GM18499 (cell line): Measurements from ENCODE around the gene IGFBP5.

Experiments used
- ATAC-seq: cut with Tn5 transposase; IDR thresholded peaks from one replicate; pipeline ENCODE4 v1.9.1; 2021; ENCODE audit warnings: moderate number of reproducible peaks; ENCODE audit not compliant: insufficient read depth, unreplicated experiment

The IGFBP5 gene

GRCh38 chr2:216670266-216671080, 24.9 kb downstream of the IGFBP5 start:
- no peak for ATAC-seq

GRCh38 chr2:216666461-216667233, 28.7 kb downstream of the IGFBP5 start:
- ATAC-seq: no peak

GRCh38 chr2:216665717-216666116, 29.6 kb downstream of the IGFBP5 start:
- ATAC-seq: no peak

GRCh38 chr2:216665242-216665641, 30.1 kb downstream of the IGFBP5 start:
- no peak for ATAC-seq

GRCh38 chr2:216664593-216665034, 30.7 kb downstream of the IGFBP5 start:
- ATAC-seq: no peak

GRCh38 chr2:216663846-216664245, 31.5 kb downstream of the IGFBP5 start:
- no peak for ATAC-seq

GRCh38 chr2:216663106-216663505, 32.2 kb downstream of the IGFBP5 start:
- ATAC-seq: no peak

GRCh38 chr2:216661639-216662375, 33.5 kb downstream of the IGFBP5 start:
- ATAC-seq: no peak

GRCh38 chr2:216661051-216661450, 34.3 kb downstream of the IGFBP5 start:
- no peak for ATAC-seq

- ATAC-seq: no peak
Measured at GRCh38 chr2:216660496-216660895, 34.9 kb downstream of the IGFBP5 start.

GRCh38 chr2:216659276-216659675, 36.1 kb downstream of the IGFBP5 start:
- ATAC-seq: no peak

GRCh38 chr2:216658757-216659156, 36.6 kb downstream of the IGFBP5 start:
- no peak for ATAC-seq

GRCh38 chr2:216657980-216658379, 37.4 kb downstream of the IGFBP5 start:
- no peak for ATAC-seq

- ATAC-seq: no peak
Measured at GRCh38 chr2:216657086-216657855, 38.1 kb downstream of the IGFBP5 start.

- ATAC-seq: no peak
Measured at GRCh38 chr2:216654528-216655052, 40.8 kb downstream of the IGFBP5 start.

GRCh38 chr2:216653931-216654365, 41.4 kb downstream of the IGFBP5 start:
- no peak for ATAC-seq

- no peak for ATAC-seq
Measured at GRCh38 chr2:216653093-216653799, 42.1 kb downstream of the IGFBP5 start.

GRCh38 chr2:216652566-216652965, 42.8 kb downstream of the IGFBP5 start:
- no peak for ATAC-seq

- no peak for ATAC-seq
Measured at GRCh38 chr2:216651351-216651881, 43.9 kb downstream of the IGFBP5 start.
